Mammary epithelial cell (primary cell): ENCODE results near the gene HBG1.

Source experiments
- CTCF ChIP-seq, 2 donors: IDR thresholded peaks in 1 of 2; conservative IDR thresholded peaks in 1 of 2; 2 replicates each; pipeline ENCODE4 v1.5.1; 2011 to 2012; ENCODE audit warnings: inconsistent platforms in 2 of 2, low read length in 2 of 2, mild to moderate bottlenecking in 2 of 2, control low read depth in 1 of 2, low read depth in 1 of 2; ENCODE audit not compliant: insufficient read depth in 1 of 2; ENCODE audit errors: extremely low read depth in 1 of 2
- EZH2 ChIP-seq: IDR thresholded peaks from 2 replicates; pipeline ENCODE4 v1.6.1; 2012; ENCODE audit warnings: low read length, inconsistent platforms, borderline replicate concordance

- TF ChIP-seq CTCF (conservative IDR thresholded peaks at IDR 0.05 in 1 of 2, IDR thresholded peaks at IDR 0.05 in 1 of 2; ENCODE audit: extremely low read depth in 1 of 2, insufficient read depth in 1 of 2, low read depth in 1 of 2, low read length in 2 of 2): no peak
- no peak for TF ChIP-seq EZH2
Observed at GRCh38 chr11:5237420-5237819, 12.2 kb downstream of the HBG1 start.
